Cardiac muscle cell (in vitro differentiated cells and primary cell): ENCODE data around the gene REV3L. TPM values are rescaled to one million over a fixed set of nuclear protein-coding genes. Genes with fewer than 3 reads are reported as not detected.
"Not testable (repeated sequence)": the region's sequence is repeated elsewhere in the genome, so short reads cannot be mapped to it uniquely, and the experiment has no call there.

Source experiments
- DNase-seq, 2 donors: peaks; one replicate each; pipeline versions ENCODE4 v3.0.0 to v3.0.0-alpha.2; 2010 to 2017; ENCODE audit warnings: low read depth in 1 of 2, low spot score in 1 of 2
- H3K27ac ChIP-seq: fragments of 200-600 bp; sonication (generic); 2 replicates; pipeline ENCODE4 v1.5.1; 2016
- H3K27me3 ChIP-seq: fragments of 200-600 bp; sonication (generic); 2 replicates; pipeline ENCODE4 v1.6.0; 2016; ENCODE audit warnings: control low read depth
- H3K36me3 ChIP-seq: fragments of 200-600 bp; sonication (generic); 2 replicates; pipeline ENCODE4 v1.5.1; 2016; ENCODE audit warnings: control low read depth
- H3K4me1 ChIP-seq: fragments of 200-600 bp; sonication (generic); 2 replicates; pipeline ENCODE4 v1.8.1; 2017; ENCODE audit warnings: low read depth, mild to moderate bottlenecking, mixed run types
- H3K4me3 ChIP-seq: fragments of 200-600 bp; sonication (generic); 2 replicates; pipeline ENCODE4 v1.5.1; 2016; ENCODE audit warnings: mild to moderate bottlenecking
- H3K9me3 ChIP-seq: fragments of 200-600 bp; sonication (generic); 2 replicates; pipeline ENCODE4 v1.5.1; 2017; ENCODE audit warnings: low read depth, mild to moderate bottlenecking, control low read depth
- CTCF ChIP-seq: IDR thresholded peaks from 2 replicates; pipeline ENCODE4 v1.5.1; 2012; ENCODE audit warnings: low read depth, mild to moderate bottlenecking, low read length
- polyA plus RNA-seq: library from polyadenylated mRNA; unstranded; fragments of >200 nt; fragmentation: Nextera tagmentation; extraction: Ambion mirVana; gene quantifications from 2 replicates; pipeline ENCODE4 v1.2.1, GENCODE V29; 2016
- total RNA-seq: library from RNA; depleted of rRNA; stranded (reverse); fragments of >200 nt; gene quantifications from 2 replicates; pipeline ENCODE4 v1.2.3, GENCODE V29; 2016

The REV3L gene
- total and polyA plus RNA-seq, 2 experiments from 2014 or later = 18.1 to 23.3 TPM

- no peak for TF ChIP-seq CTCF
- Histone ChIP-seq H3K9me3 (no peaks in the 10 kb centered on the region), H3K4me1 (peaks cover 12% of the 10 kb centered on the region), H3K36me3 (peaks cover 3% of the 10 kb centered on the region), H3K4me3 (no peak overlapping the region), H3K27me3 (no peaks in the 10 kb centered on the region), H3K27ac (no peak overlapping the region)
- DNase-seq = no peak
Observed at GRCh38 chr6:111294374-111294967, 188.5 kb downstream of the REV3L start.

GRCh38 chr6:111291336-111292259 lies 191.4 kb downstream of the REV3L start:
- Histone ChIP-seq H3K27me3 (no peaks in the 10 kb centered on the region), H3K4me3 (no peak overlapping the region), H3K27ac (peak overlapping the region; percentile 38), H3K36me3 (no peaks in the 10 kb centered on the region), H3K9me3 (no peaks in the 10 kb centered on the region), H3K4me1 (peaks cover 12% of the 10 kb centered on the region)
- TF ChIP-seq CTCF = no peak
- no peak for DNase-seq

GRCh38 chr6:111290689-111291335 lies 192.2 kb downstream of the REV3L start:
- DNase-seq = peak; percentile 14 to 25
- H3K4me3 ChIP-seq, H3K27me3 ChIP-seq, H3K36me3 ChIP-seq, H3K9me3 ChIP-seq: not testable (repeated sequence)
- peaks cover 12% of the 10 kb centered on the region for H3K4me1 ChIP-seq
- peak overlapping the region; percentile 38 for H3K27ac ChIP-seq

GRCh38 chr6:111284356-111284755 lies 198.7 kb downstream of the REV3L start:
- not testable (repeated sequence) for H3K36me3 ChIP-seq, H3K9me3 ChIP-seq, H3K4me3 ChIP-seq, H3K4me1 ChIP-seq, DNase-seq, H3K27me3 ChIP-seq, H3K27ac ChIP-seq

- H3K27ac ChIP-seq = no peak overlapping the region
- H3K4me1 ChIP-seq = no peaks in the 10 kb centered on the region
- no peak for DNase-seq
- no peak overlapping the region for H3K4me3 ChIP-seq
- H3K27me3 ChIP-seq = no peaks in the 10 kb centered on the region
- H3K9me3 ChIP-seq = no peaks in the 10 kb centered on the region
- TF ChIP-seq CTCF = no peak
- no peaks in the 10 kb centered on the region for H3K36me3 ChIP-seq
Observed at GRCh38 chr6:111283707-111284106, 199.3 kb downstream of the REV3L start.

- Histone ChIP-seq H3K9me3 (no peaks in the 10 kb centered on the region), H3K4me3 (no peak overlapping the region), H3K27me3 (no peaks in the 10 kb centered on the region), H3K4me1 (no peaks in the 10 kb centered on the region), H3K27ac (no peak overlapping the region), H3K36me3 (peaks cover 10% of the 10 kb centered on the region)
- TF ChIP-seq CTCF = no peak
- DNase-seq = no peak
Observed at GRCh38 chr6:111282515-111282914, 200.5 kb downstream of the REV3L start.
